Skin of body (tissue), 2 donors: ENCODE measurements around the gene NMNAT2. TPM values are rescaled to one million over a fixed set of nuclear protein-coding genes. Genes with fewer than 3 reads are reported as not detected.
A peak's percentile ranks its signal among the peaks of the same experiment; 100 is the strongest.
"Not testable (repeated sequence)": the region's sequence is repeated elsewhere in the genome, so short reads cannot be mapped to it uniquely, and the experiment has no call there.

Experiments used
- DNase-seq: peaks from one replicate; lab custom pipeline; 2025; lab: John Stamatoyannopoulos, UW
- total RNA-seq: library from RNA; depleted of rRNA; stranded (reverse); fragments of >200 nt; gene quantifications from one replicate; pipeline ENCODE4 v1.2.3, GENCODE V29; 2014

The NMNAT2 gene
- total RNA-seq, 1 donor from 2014 or later = 0.79 TPM

DNA sequence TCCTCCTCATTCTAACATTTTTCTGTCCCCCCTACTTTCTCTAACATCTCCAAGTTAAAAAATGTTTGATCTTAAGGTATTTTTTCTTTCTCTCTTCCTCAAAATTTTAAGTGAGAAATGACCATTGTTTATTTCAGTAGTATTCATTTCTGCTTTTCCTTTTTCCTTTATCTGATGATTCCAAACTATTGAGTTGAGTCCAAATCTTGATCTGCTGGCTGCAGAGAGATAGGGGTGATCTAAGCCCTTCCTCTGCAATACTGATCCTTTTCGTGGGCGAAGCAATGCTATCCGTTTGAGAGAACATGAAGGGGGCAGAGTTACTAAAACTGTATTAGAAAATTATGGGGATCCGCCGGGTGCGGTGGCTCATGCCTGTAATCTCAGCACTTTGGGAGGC is 516 bp upstream of the NMNAT2 start:
- DNase-seq = no peak

- DNase-seq = peak; percentile 39
Observed at GRCh38 chr1:183416850-183417771, 1.1 kb downstream of the NMNAT2 start.

- DNase-seq = no peak
Observed at GRCh38 chr1:183414365-183414764, 3.8 kb downstream of the NMNAT2 start.

DNA sequence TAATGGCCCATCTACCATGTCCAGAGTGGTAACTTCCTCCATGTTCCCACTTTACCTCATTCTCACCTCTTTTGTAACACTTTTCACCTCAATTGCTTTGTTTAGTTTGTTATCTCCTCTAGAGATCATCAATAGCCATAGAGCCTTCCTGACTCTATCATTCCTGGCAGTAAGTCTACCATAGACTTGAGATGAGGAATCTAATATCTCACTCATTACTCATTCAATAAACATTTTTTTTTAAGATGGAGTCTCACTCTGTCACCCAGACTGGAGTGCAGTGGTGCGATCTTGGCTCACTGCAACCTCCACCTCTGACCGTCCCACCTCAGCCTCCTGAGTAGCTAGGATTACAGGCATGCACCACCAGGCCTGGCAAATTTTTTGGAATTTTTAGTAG is 7.1 kb downstream of the NMNAT2 start:
- no peak for DNase-seq

GRCh38 chr1:183407961-183408360 is 10.2 kb downstream of the NMNAT2 start:
- no peak for DNase-seq

- DNase-seq = no peak
Observed at GRCh38 chr1:183407474-183407873, 10.7 kb downstream of the NMNAT2 start.

GRCh38 chr1:183404476-183404875 is 13.7 kb downstream of the NMNAT2 start:
- DNase-seq = no peak

DNA sequence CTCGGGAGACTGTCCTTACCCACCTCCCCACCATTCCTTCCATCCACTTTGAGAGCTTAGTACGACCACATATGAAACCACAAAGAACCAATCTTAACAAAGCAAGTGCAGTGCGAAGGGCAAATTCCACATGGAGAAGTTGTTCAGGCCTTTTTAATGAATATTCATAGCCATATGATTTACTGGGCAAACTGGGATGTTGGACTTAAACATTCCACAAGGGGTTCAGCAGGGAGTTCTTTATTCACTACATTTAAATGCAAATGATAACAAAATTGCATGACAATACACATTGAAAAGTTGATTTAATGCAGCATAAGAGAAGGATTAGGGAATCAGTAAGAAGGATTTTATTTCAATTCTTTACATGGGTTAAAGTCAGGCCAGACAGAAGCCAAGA is 14.7 kb downstream of the NMNAT2 start:
- DNase-seq = no peak

DNA sequence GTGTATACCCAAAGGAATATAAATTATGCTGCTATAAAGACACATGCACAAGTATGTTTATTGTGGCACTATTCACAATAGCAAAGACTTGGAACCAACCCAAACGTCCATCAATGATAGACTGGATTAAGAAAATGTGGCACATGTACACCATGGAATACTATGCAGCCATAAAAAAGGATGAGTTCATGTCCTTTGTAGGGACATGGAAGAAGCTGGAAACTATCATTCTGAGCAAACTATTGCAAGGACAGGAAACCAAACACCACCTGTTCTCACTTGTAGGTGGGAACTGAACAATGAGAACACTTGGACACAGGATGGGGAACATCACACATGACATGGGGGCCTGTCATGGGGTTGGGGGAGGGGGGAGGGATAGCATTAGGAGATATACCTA is 16.6 kb downstream of the NMNAT2 start:
- DNase-seq = not testable (repeated sequence)

DNA sequence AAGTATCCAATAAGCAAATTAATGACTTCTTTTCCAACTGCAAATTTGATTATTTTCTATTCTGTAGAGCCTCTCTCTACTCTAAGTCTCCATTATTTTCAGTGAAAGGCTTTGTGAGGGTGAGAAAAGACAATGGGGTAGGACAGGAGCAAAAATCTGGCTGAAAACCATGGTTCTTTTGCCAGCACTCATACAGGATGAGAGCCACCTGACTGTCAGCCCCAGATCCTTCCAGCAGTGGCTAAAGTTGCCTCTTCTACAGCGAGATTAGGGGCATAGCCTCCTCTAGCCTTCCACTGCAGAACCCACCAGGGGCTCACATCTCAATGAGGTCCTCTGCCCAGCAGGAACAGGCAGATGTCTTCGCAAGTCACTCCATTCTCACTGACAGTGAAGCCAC is 23.7 kb downstream of the NMNAT2 start:
- no peak for DNase-seq

DNA sequence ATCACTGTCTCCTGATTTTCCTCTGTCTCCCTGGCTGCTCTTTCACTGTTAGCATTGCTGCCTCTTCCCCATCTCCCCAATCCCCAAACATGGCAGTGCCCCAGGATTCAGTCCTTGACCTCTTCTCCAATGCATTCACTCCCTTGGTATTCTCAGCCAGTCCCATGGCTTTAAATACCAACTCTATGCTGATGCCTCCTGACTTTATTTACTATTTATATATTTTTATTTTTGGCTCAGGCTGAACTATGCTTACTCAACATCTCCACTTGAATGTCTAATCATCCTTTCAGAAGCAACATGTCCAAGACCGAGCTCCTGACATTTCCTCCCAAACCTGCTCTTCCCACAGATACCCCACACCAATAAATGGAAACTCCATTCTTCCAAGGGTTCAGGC is 26.3 kb downstream of the NMNAT2 start:
- DNase-seq = no peak

DNA sequence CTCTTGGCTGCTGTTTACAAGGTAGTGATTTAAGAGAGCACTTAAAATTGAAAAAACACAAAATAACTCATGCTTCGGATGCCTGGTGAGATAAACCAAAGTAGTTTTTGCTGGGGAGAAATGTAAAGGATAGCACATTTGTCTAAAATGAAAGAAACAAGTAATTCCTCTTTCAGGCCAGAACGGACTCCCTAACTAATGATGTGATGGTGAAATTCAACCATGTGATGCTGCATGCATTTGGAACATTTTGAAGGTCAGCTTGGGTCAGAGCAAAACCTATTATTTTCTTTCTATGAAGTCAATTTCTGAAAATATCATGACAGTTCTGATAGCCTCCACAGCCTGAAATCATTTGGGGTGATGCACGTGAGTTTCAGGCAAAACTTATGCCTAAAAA is 27.6 kb downstream of the NMNAT2 start:
- no peak for DNase-seq

GRCh38 chr1:183388735-183389134 is 29.4 kb downstream of the NMNAT2 start:
- no peak for DNase-seq

GRCh38 chr1:183385340-183386144 is 32.6 kb downstream of the NMNAT2 start:
- no peak for DNase-seq

DNA sequence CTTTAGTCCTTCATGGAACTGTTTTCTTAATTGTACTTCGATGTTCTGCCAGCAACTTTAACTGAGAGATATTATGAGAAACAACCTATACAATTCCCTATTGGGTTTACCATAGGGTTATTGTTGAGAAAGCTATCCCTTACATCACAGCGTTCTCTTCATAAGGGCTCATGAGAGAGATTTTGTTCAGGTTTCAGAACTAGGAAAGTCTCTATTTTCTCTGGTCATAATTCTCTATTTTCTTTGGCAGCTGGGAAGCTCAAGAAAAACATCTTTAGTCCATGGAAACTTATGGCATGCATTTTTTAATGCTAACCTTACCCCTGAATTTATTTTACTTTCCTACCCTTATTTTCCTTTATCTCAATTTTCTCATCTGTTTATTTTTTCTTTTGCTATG is 38.2 kb downstream of the NMNAT2 start:
- DNase-seq = no peak

GRCh38 chr1:183375381-183375780 is 42.8 kb downstream of the NMNAT2 start:
- DNase-seq = no peak

GRCh38 chr1:183374825-183375224 is 43.4 kb downstream of the NMNAT2 start:
- no peak for DNase-seq

GRCh38 chr1:183372586-183373230 is 45.5 kb downstream of the NMNAT2 start:
- DNase-seq = no peak

- no peak for DNase-seq
Observed at GRCh38 chr1:183370399-183371058, 47.7 kb downstream of the NMNAT2 start.

DNA sequence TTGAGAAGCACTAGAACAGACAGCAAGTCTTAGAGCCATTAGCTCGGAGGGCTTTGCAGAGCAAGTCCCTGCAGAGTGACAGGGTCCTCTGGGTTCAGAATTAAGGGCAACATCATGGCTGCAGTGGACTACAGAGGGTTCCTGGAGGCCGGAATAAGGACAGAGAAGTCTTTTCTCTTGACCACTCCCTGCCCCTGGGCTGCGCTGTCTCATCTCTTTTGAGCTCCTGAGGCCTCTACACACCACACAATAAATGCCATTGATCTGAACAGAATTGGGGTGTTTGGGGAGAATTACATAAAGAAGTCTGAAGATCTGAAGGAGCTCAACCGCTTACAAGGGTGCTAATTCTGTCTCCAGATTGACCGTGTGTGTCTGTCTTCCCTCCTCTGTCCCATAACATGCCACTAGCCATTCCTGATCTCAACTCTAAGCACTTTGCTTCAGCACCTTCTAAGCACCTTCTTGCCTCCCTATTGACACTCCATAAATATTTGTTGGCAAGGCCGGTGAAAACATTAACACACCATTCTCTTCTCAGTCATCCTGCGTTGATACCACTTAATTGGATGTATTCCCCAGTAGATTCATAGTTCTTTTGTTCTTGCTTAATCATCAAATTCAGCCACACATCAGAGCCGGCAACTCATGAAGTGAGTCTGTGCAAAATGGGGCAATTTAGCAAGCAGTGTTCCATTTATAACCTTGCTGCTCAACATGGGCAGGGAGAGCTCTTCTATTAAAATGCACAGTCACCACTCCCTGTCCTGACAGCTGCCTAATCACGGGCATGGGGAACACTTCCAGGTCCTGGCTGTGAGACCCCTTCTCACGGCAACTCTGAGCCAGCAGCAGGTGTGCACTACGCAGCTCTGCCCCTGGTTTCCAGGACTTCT is 49.7 kb downstream of the NMNAT2 start:
- no peak for DNase-seq
